Measurements from ENCODE around the gene EFHC1.

EFHC1 gene

GRCh38 chr6:52409499-52409898 lies 10.6 kb upstream of the EFHC1 start:
- peak; percentile 40 to 52 for DNase-seq (ENCODE audit: low read depth in 2 of 2)
- no peak for TF ChIP-seq CTCF (IDR thresholded peaks at IDR 0.05; ENCODE audit: low read depth, low read length)
- no peak overlapping the region for H3K4me3 ChIP-seq (replicated peaks in 1 of 2; ENCODE audit: low read depth in 2 of 2, low read length in 2 of 2)

- H3K4me3 ChIP-seq (replicated peaks in 1 of 2; ENCODE audit: low read depth in 2 of 2, low read length in 2 of 2) = no peak overlapping the region
- no peak for DNase-seq (ENCODE audit: low read depth in 2 of 2)
- no peak for TF ChIP-seq CTCF (IDR thresholded peaks at IDR 0.05; ENCODE audit: low read depth, low read length)
Observed at GRCh38 chr6:52410979-52411378, 9.2 kb upstream of the EFHC1 start.

- H3K4me3 ChIP-seq (replicated peaks in 1 of 2; ENCODE audit: low read depth in 2 of 2, low read length in 2 of 2) = no peak overlapping the region
- TF ChIP-seq CTCF (IDR thresholded peaks at IDR 0.05; ENCODE audit: low read depth, low read length) = no peak
- DNase-seq (ENCODE audit: low read depth in 2 of 2) = no peak
Observed at GRCh38 chr6:52411911-52412310, 8.2 kb upstream of the EFHC1 start.

- H3K4me3 ChIP-seq (replicated peaks in 1 of 2; ENCODE audit: low read depth in 2 of 2, low read length in 2 of 2) = no peak overlapping the region
- TF ChIP-seq CTCF (IDR thresholded peaks at IDR 0.05; ENCODE audit: low read depth, low read length) = no peak
- DNase-seq (ENCODE audit: low read depth in 2 of 2) = no peak
Observed at GRCh38 chr6:52415333-52415732, 4.8 kb upstream of the EFHC1 start.

- peak; percentile 28 to 43 for DNase-seq (ENCODE audit: low read depth in 2 of 2)
- TF ChIP-seq CTCF (IDR thresholded peaks at IDR 0.05; ENCODE audit: low read depth, low read length) = no peak
- no peak overlapping the region for H3K4me3 ChIP-seq (replicated peaks in 1 of 2; ENCODE audit: low read depth in 2 of 2, low read length in 2 of 2)
Observed at GRCh38 chr6:52415917-52416628, 4.1 kb upstream of the EFHC1 start.

- H3K4me3 ChIP-seq (replicated peaks in 1 of 2; ENCODE audit: low read depth in 2 of 2, low read length in 2 of 2) = no peak overlapping the region
- TF ChIP-seq CTCF (IDR thresholded peaks at IDR 0.05; ENCODE audit: low read depth, low read length) = peak; percentile 78
- DNase-seq (ENCODE audit: low read depth in 2 of 2) = peak; percentile 73 to 83
Observed at GRCh38 chr6:52416629-52417151, 3.5 kb upstream of the EFHC1 start.
